Ishikawa (cell line): ENCODE results near the gene AIF1L.
A peak's percentile ranks its signal among the peaks of the same experiment; 100 is the strongest.

Experiments used
- CEBPB ChIP-seq: IDR thresholded peaks from 2 replicates; pipeline ENCODE4 v1.6.1; 2012
- CREB1 ChIP-seq: IDR thresholded peaks from 2 replicates; pipeline ENCODE4 v1.6.1; 2012; ENCODE audit warnings: low read depth
- EGR1 ChIP-seq: IDR thresholded peaks from 2 replicates; pipeline ENCODE4 v1.6.1; 2012
- EP300 ChIP-seq: IDR thresholded peaks from 2 replicates; pipeline ENCODE4 v1.6.1; 2012; ENCODE audit warnings: borderline replicate concordance
- FOXM1 ChIP-seq: IDR thresholded peaks from 2 replicates; pipeline ENCODE4 v1.6.1; 2012; ENCODE audit warnings: low read depth, borderline replicate concordance
- NFIC ChIP-seq: IDR thresholded peaks from 2 replicates; pipeline ENCODE4 v1.6.1; 2012
- RAD21 ChIP-seq: IDR thresholded peaks from 2 replicates; pipeline ENCODE4 v1.6.1; 2012; ENCODE audit warnings: low read depth
- TAF1 ChIP-seq: IDR thresholded peaks from 2 replicates; pipeline ENCODE4 v1.6.1; 2012; ENCODE audit warnings: low read depth, mild to moderate bottlenecking
- TCF12 ChIP-seq: IDR thresholded peaks from 2 replicates; pipeline ENCODE4 v1.6.1; 2012; ENCODE audit warnings: low read depth
- TEAD4 ChIP-seq: IDR thresholded peaks from 2 replicates; pipeline ENCODE4 v1.6.1; 2012
- YY1 ChIP-seq: IDR thresholded peaks from 2 replicates; pipeline ENCODE4 v1.6.1; 2012; ENCODE audit warnings: low read depth
- ZBTB7A ChIP-seq: IDR thresholded peaks from 2 replicates; pipeline ENCODE4 v1.6.1; 2012; ENCODE audit warnings: low read depth
- TF ChIP-seq, protein P1 (sequence below): IDR thresholded peaks from 2 replicates; pipeline ENCODE4 v1.6.1; 2012
- TF ChIP-seq, protein P2 (sequence below): IDR thresholded peaks from 2 replicates; pipeline ENCODE4 v1.6.1; 2012
- TF ChIP-seq, protein P3 (sequence below): IDR thresholded peaks from 2 replicates; pipeline ENCODE4 v1.6.1; 2012; ENCODE audit warnings: low read depth, mild to moderate bottlenecking

Gene AIF1L

DNA sequence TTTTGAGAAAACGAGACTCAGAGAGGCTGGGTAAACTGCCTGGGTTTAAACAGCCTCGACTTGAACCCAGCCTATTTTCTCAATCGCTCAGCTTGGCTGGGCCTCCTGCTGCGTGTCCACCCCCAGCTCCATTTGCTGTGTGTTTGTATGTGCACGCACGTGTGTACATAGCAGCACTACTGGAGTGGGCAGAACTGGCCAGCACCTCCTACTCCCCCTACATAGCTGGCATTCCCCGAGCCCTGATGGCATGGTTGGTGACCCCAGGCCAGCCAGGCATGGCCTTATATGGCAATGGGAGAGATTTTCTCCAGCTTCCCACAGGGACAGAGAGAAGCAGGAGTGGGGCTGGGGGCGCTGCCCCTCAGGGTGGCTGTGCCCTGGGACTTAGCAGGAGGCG is 4.1 kb downstream of the AIF1L start:
- TF ChIP-seq EP300, result 0 out of 2 replicates have a peak, but pooled peaks have one; percentile 17
- TF ChIP-seq, protein P1, sequence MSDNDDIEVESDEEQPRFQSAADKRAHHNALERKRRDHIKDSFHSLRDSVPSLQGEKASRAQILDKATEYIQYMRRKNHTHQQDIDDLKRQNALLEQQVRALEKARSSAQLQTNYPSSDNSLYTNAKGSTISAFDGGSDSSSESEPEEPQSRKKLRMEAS, result peak; percentile 52; the same call in 1 of the 2 replicates
- TF ChIP-seq TCF12, result no peak
- TF ChIP-seq TEAD4, result peak; percentile 91

GRCh38 chr9:131101207-131101964 is 5.1 kb downstream of the AIF1L start:
- no peak for TF ChIP-seq TAF1
- TF ChIP-seq RAD21, result no peak
- no peak for TF ChIP-seq YY1
- no peak for TF ChIP-seq CREB1
- TF ChIP-seq FOXM1, result no peak
- TF ChIP-seq CEBPB, result no peak
- TF ChIP-seq, protein P2, sequence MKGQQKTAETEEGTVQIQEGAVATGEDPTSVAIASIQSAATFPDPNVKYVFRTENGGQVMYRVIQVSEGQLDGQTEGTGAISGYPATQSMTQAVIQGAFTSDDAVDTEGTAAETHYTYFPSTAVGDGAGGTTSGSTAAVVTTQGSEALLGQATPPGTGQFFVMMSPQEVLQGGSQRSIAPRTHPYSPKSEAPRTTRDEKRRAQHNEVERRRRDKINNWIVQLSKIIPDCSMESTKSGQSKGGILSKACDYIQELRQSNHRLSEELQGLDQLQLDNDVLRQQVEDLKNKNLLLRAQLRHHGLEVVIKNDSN, result no peak
- TF ChIP-seq ZBTB7A, result no peak
- TF ChIP-seq TCF12, result no peak
- TF ChIP-seq, protein P3, sequence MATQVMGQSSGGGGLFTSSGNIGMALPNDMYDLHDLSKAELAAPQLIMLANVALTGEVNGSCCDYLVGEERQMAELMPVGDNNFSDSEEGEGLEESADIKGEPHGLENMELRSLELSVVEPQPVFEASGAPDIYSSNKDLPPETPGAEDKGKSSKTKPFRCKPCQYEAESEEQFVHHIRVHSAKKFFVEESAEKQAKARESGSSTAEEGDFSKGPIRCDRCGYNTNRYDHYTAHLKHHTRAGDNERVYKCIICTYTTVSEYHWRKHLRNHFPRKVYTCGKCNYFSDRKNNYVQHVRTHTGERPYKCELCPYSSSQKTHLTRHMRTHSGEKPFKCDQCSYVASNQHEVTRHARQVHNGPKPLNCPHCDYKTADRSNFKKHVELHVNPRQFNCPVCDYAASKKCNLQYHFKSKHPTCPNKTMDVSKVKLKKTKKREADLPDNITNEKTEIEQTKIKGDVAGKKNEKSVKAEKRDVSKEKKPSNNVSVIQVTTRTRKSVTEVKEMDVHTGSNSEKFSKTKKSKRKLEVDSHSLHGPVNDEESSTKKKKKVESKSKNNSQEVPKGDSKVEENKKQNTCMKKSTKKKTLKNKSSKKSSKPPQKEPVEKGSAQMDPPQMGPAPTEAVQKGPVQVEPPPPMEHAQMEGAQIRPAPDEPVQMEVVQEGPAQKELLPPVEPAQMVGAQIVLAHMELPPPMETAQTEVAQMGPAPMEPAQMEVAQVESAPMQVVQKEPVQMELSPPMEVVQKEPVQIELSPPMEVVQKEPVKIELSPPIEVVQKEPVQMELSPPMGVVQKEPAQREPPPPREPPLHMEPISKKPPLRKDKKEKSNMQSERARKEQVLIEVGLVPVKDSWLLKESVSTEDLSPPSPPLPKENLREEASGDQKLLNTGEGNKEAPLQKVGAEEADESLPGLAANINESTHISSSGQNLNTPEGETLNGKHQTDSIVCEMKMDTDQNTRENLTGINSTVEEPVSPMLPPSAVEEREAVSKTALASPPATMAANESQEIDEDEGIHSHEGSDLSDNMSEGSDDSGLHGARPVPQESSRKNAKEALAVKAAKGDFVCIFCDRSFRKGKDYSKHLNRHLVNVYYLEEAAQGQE, result no peak
- TF ChIP-seq, protein P1, result no peak
- TF ChIP-seq EGR1, result no peak
- TF ChIP-seq NFIC, result no peak
- TF ChIP-seq EP300, result no peak

GRCh38 chr9:131103024-131103423 is 6.7 kb downstream of the AIF1L start:
- TF ChIP-seq, protein P3, result no peak
- no peak for TF ChIP-seq NFIC
- TF ChIP-seq FOXM1, result no peak
- no peak for TF ChIP-seq EP300
- TF ChIP-seq CREB1, result no peak
- TF ChIP-seq, protein P1, result no peak
- no peak for TF ChIP-seq TAF1
- no peak for TF ChIP-seq TEAD4
- TF ChIP-seq, protein P2, result no peak
- TF ChIP-seq ZBTB7A, result no peak
- no peak for TF ChIP-seq YY1
- TF ChIP-seq RAD21, result no peak
- no peak for TF ChIP-seq TCF12
- TF ChIP-seq EGR1, result no peak
- no peak for TF ChIP-seq CEBPB

DNA sequence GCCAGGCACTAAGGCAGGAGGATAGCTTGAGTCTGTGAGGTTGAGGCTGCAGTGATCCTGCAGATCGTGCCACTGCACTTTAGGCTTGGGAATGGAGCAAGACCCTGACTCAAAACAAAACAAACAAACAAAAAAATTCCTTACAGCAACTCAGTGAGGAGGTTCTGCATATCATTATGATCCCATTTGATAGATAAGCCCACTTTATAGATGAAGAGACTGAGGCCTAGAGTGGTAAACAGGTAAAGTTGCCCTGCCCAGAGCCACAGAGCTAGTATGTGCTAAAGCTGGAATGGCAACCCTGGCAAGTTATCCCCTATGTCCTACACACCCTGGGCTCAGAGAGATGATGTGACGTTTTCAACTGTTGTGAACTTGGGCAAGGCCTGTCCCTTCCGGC is 7.2 kb downstream of the AIF1L start:
- no peak for TF ChIP-seq TAF1
- no peak for TF ChIP-seq RAD21
- TF ChIP-seq, protein P2, result no peak
- no peak for TF ChIP-seq CEBPB
- TF ChIP-seq FOXM1, result no peak
- TF ChIP-seq YY1, result no peak
- TF ChIP-seq, protein P1, result no peak
- TF ChIP-seq, protein P3, result no peak
- TF ChIP-seq CREB1, result no peak
- no peak for TF ChIP-seq NFIC
- no peak for TF ChIP-seq ZBTB7A
